H9 (cell line): ENCODE data around the gene RALA. TPM values are rescaled to one million over a fixed set of nuclear protein-coding genes. Genes with fewer than 3 reads are reported as not detected.

Experiments
- DNase-seq: peaks from one replicate; pipeline ENCODE4 v3.0.0-alpha.2; 2017
- H2AFZ ChIP-seq: one replicate; pipeline ENCODE4 v1.6.1; 2013; ENCODE audit warnings: mild to moderate bottlenecking, low read length, control low read depth, moderate library complexity
- H2AK5ac ChIP-seq: 2 replicates; pipeline ENCODE4 v1.6.1; 2013; ENCODE audit warnings: low read length, control low read depth, mixed read lengths; ENCODE audit not compliant: insufficient read length
- H2BK120ac ChIP-seq: one replicate; pipeline ENCODE4 v1.6.1; 2013; ENCODE audit warnings: low read depth, mild to moderate bottlenecking, low read length, control low read depth, inconsistent platforms; ENCODE audit not compliant: poor library complexity, severe bottlenecking
- H2BK12ac ChIP-seq: 2 replicates; pipeline ENCODE4 v1.6.1; 2013; ENCODE audit warnings: low read length, control low read depth, mixed read lengths, low read depth; ENCODE audit not compliant: insufficient read length
- H2BK15ac ChIP-seq: 2 replicates; pipeline ENCODE4 v1.6.1; 2013; ENCODE audit warnings: low read depth, low read length, control low read depth
- H2BK20ac ChIP-seq: one replicate; pipeline ENCODE4 v1.6.1; 2013; ENCODE audit warnings: low read depth, mild to moderate bottlenecking, low read length, control low read depth, inconsistent platforms; ENCODE audit not compliant: poor library complexity, severe bottlenecking
- H2BK5ac ChIP-seq: 2 replicates; pipeline ENCODE4 v1.6.1; 2013; ENCODE audit warnings: low read length, control low read depth, mixed read lengths; ENCODE audit not compliant: insufficient read length
- H3K14ac ChIP-seq: 2 replicates; pipeline ENCODE4 v1.6.1; 2013; ENCODE audit warnings: low read length, control low read depth; ENCODE audit not compliant: insufficient read depth
- H3K18ac ChIP-seq: 2 replicates; pipeline ENCODE4 v1.6.1; 2013; ENCODE audit warnings: low read depth, mild to moderate bottlenecking, mixed read lengths, low read length, control low read depth; ENCODE audit not compliant: insufficient read length
- H3K23ac ChIP-seq: 2 replicates; pipeline ENCODE4 v1.6.1; 2013; ENCODE audit warnings: low read length, control low read depth, mixed read lengths, low read depth; ENCODE audit not compliant: insufficient read length
- H3K23me2 ChIP-seq: 2 replicates; pipeline ENCODE4 v1.6.1; 2013; ENCODE audit warnings: low read depth, mild to moderate bottlenecking, mixed read lengths, low read length, control low read depth; ENCODE audit not compliant: insufficient read length, poor library complexity, severe bottlenecking
- H3K27ac ChIP-seq: 2 replicates; pipeline ENCODE4 v1.5.1; 2013; ENCODE audit warnings: low read length, control low read depth, mixed read lengths, low read depth; ENCODE audit not compliant: insufficient read length
- H3K27me3 ChIP-seq: 2 replicates; pipeline ENCODE4 v1.6.1; 2013; ENCODE audit warnings: low read length, control low read depth, inconsistent platforms; ENCODE audit not compliant: insufficient read depth
- H3K4ac ChIP-seq: 2 replicates; pipeline ENCODE4 v1.6.1; 2013; ENCODE audit warnings: low read depth, mild to moderate bottlenecking, control low read depth, inconsistent platforms, low read length, moderate library complexity
- H3K4me1 ChIP-seq: 2 replicates; pipeline ENCODE4 v1.6.1; 2013; ENCODE audit warnings: low read length, control low read depth, inconsistent platforms; ENCODE audit not compliant: insufficient read depth
- H3K4me2 ChIP-seq: 2 replicates; pipeline ENCODE4 v1.6.1; 2013; ENCODE audit warnings: low read length, control low read depth, mixed read lengths; ENCODE audit not compliant: insufficient read length, insufficient read depth
- H3K56ac ChIP-seq: 2 replicates; pipeline ENCODE4 v1.6.1; 2013; ENCODE audit warnings: low read depth, mild to moderate bottlenecking, mixed read lengths, low read length, control low read depth; ENCODE audit not compliant: insufficient read length
- H3K79me1 ChIP-seq: 2 replicates; pipeline ENCODE4 v1.6.1; 2013; ENCODE audit warnings: low read depth, mild to moderate bottlenecking, moderate library complexity, low read length, control low read depth, inconsistent platforms; ENCODE audit not compliant: insufficient read depth, poor library complexity, severe bottlenecking
- H3K79me2 ChIP-seq: 2 replicates; pipeline ENCODE4 v1.6.1; 2013; ENCODE audit warnings: low read length, control low read depth, inconsistent platforms; ENCODE audit not compliant: insufficient read depth
- H3K9ac ChIP-seq: 2 replicates; pipeline ENCODE4 v1.6.1; 2013; ENCODE audit warnings: low read length, control low read depth, mixed read lengths; ENCODE audit not compliant: insufficient read length; ENCODE audit errors: extremely low read depth
- H3K9me3 ChIP-seq: one replicate; pipeline ENCODE4 v1.6.1; 2013; ENCODE audit warnings: low read depth, low read length, inconsistent platforms; ENCODE audit not compliant: control insufficient read depth
- H3T11ph ChIP-seq: one replicate; pipeline ENCODE4 v1.6.1; 2013; ENCODE audit warnings: mild to moderate bottlenecking, low read length, control low read depth, inconsistent platforms
- H4K20me1 ChIP-seq: one replicate; pipeline ENCODE4 v1.6.1; 2013; ENCODE audit not compliant: control insufficient read depth, insufficient read length, insufficient read depth
- H4K5ac ChIP-seq: 2 replicates; pipeline ENCODE4 v1.6.1; 2013; ENCODE audit warnings: low read depth, mild to moderate bottlenecking, mixed read lengths, low read length, control low read depth; ENCODE audit not compliant: insufficient read length
- H4K8ac ChIP-seq: replicated peaks from 2 replicates; pipeline ENCODE4 v1.6.1; 2013; ENCODE audit warnings: low read length, control low read depth, mixed read lengths, low read depth; ENCODE audit not compliant: insufficient read length
- H4K91ac ChIP-seq: 2 replicates; pipeline ENCODE4 v1.6.1; 2013; ENCODE audit warnings: low read depth, mild to moderate bottlenecking, moderate library complexity, mixed read lengths, low read length, control low read depth; ENCODE audit not compliant: insufficient read length
- H3K27ac Mint-ChIP-seq, 3 experiments: 2 replicates in 2 of 3; 3 replicates in 1 of 3; pipeline ENCODE4 v1.8.0; 2020 to 2021; ENCODE audit warnings: mixed read lengths in 3 of 3, mild to moderate bottlenecking in 1 of 3, moderate library complexity in 1 of 3
- H3K27me3 Mint-ChIP-seq: 2 replicates; pipeline ENCODE4 v1.8.0; 2021; ENCODE audit warnings: low read depth, mild to moderate bottlenecking, moderate library complexity, mixed read lengths
- H3K36me3 Mint-ChIP-seq, 3 experiments: 2 replicates in 2 of 3; 3 replicates in 1 of 3; pipeline ENCODE4 v1.8.0; 2020 to 2021; ENCODE audit warnings: low read depth in 3 of 3, mixed read lengths in 3 of 3; ENCODE audit not compliant: insufficient read depth in 1 of 3
- H3K4me1 Mint-ChIP-seq, 2 experiments: 2 replicates each; pipeline ENCODE4 v1.8.0; 2020; ENCODE audit warnings: mixed read lengths in 2 of 2
- H3K4me3 Mint-ChIP-seq, 2 experiments: 2 replicates in 1 of 2; 3 replicates in 1 of 2; pipeline ENCODE4 v1.8.0; 2020 to 2021; ENCODE audit warnings: mild to moderate bottlenecking in 2 of 2, mixed read lengths in 2 of 2, moderate library complexity in 1 of 2
- H3K9me3 Mint-ChIP-seq, 2 experiments: 2 replicates in 1 of 2; 3 replicates in 1 of 2; pipeline ENCODE4 v1.8.0; 2020; ENCODE audit warnings: mild to moderate bottlenecking in 2 of 2, mixed read lengths in 2 of 2, moderate library complexity in 1 of 2
- WGBS: extraction: QIAGEN DNeasy Blood & Tissue Kit; methylation state at CpG from one replicate; pipeline ENCODE4 v1.1.7; 2013; ENCODE audit warnings: missing lambda C conversion rate, low lambda C conversion rate, mixed read lengths; ENCODE audit not compliant: insufficient read length; ENCODE audit errors: extremely low coverage; 5-methylcytosine and 5-hydroxymethylcytosine counted together
- total RNA-seq: library from RNA; stranded (reverse); gene quantifications from 2 replicates; pipeline ENCODE4 v1.2.1, GENCODE V29; 2021
- TF ChIP-seq, protein P1 (sequence below): fragments of 200-600 bp; sonication (generic); conservative IDR thresholded peaks from 3 replicates; pipeline ENCODE4 v1.8.0; 2021; ENCODE audit warnings: antibody characterized with exemption, mild to moderate bottlenecking

RALA gene
- total RNA-seq, 1 experiment from 2014 or later: 57.5 TPM

DNA sequence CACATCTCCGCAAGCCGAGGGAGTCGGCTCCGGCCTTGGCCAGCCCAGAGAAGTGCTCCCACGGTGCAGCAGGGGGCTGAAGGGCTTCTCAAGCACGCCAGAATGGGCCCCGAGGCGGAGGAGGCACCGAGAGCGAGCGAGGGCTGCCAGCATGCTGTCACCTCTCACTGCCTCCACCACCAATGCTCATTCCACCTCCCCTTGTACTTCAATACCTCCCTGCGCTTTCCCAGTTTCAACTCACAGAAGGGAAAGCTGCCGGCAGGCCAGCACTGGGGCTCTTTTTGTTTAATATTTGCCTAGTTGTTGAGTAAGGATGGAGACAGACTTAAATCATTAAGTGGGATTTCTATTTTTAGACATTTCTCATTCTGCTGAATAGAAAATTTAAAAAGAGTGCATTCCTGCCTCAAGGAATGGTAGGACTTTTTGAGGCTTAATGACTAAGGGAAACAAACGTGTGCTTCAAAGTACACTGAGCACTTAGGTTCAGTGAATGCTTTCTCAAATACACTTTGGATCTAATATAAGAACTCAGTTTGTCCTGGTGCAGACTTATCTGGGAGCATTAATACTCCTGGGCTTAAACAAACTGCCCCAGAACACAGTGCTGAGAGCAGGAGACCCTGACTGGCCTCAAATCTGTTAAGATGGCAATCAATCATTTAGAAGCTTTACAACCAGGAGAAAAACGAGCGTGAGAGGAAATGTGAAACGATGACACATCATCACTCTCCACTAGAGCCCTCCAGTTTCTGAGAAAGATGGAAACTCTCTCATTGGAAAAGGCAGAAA lies 131.2 kb downstream of the RALA start:
- Histone ChIP-seq H2BK5ac (no peak overlapping the region), H3K79me2 (no peaks in the 10 kb centered on the region), H3K56ac (no peak overlapping the region), H3K27ac (no peak overlapping the region), H3K23me2 (no peaks in the 10 kb centered on the region), H4K5ac (no peak overlapping the region), H3K79me1 (peaks cover 2% of the 10 kb centered on the region), H2BK12ac (no peak overlapping the region), H3K18ac (no peak overlapping the region), H3K9ac (no peak overlapping the region), H2BK15ac (no peak overlapping the region; the same call in 1 of the 2 replicates), H2BK20ac (no peak overlapping the region), H3K4me2 (no peak overlapping the region), H4K8ac (no peak overlapping the region), H3K4ac (no peak overlapping the region), H2BK120ac (no peak overlapping the region), H4K91ac (no peak overlapping the region), H2AK5ac (no peak overlapping the region), H2AFZ (no peak overlapping the region), H3T11ph (no peak overlapping the region), H3K23ac (no peak overlapping the region), H3K27me3 (no peaks in the 10 kb centered on the region), H3K14ac (peak overlapping the region; percentile 75; the same call in 1 of the 2 replicates), H3K4me1 (peaks cover 6% of the 10 kb centered on the region; the same call in 1 of the 2 replicates), H4K20me1 (no peaks in the 10 kb centered on the region), H3K9me3 (no peaks in the 10 kb centered on the region)
- Mint-ChIP-seq H3K9me3 (peaks cover 8 to 22% of the 10 kb centered on the region in 2 experiments), H3K27ac (peak overlapping the region in 1 of 3 experiments; percentile 55; a peak in 1 of 7 replicates), H3K4me3 (no peak overlapping the region), H3K36me3 (peaks cover 8 to 38% (median 27%) of the 10 kb centered on the region in 3 experiments), H3K27me3 (peaks cover 2% of the 10 kb centered on the region; the same call in 1 of the 2 replicates), H3K4me1 (peaks cover 17 to 19% of the 10 kb centered on the region in 2 experiments)
- peak; percentile 74 for DNase-seq
- TF ChIP-seq, protein P1, sequence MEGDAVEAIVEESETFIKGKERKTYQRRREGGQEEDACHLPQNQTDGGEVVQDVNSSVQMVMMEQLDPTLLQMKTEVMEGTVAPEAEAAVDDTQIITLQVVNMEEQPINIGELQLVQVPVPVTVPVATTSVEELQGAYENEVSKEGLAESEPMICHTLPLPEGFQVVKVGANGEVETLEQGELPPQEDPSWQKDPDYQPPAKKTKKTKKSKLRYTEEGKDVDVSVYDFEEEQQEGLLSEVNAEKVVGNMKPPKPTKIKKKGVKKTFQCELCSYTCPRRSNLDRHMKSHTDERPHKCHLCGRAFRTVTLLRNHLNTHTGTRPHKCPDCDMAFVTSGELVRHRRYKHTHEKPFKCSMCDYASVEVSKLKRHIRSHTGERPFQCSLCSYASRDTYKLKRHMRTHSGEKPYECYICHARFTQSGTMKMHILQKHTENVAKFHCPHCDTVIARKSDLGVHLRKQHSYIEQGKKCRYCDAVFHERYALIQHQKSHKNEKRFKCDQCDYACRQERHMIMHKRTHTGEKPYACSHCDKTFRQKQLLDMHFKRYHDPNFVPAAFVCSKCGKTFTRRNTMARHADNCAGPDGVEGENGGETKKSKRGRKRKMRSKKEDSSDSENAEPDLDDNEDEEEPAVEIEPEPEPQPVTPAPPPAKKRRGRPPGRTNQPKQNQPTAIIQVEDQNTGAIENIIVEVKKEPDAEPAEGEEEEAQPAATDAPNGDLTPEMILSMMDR: no peak
- WGBS: no CpG with 5 or more reads among the region's 17 CpGs
